Lung (tissue), 12 donors: ENCODE measurements around the gene SLC35C1. TPM values are rescaled to one million over a fixed set of nuclear protein-coding genes. Genes with fewer than 3 reads are reported as not detected.

Experiments used
- ATAC-seq: fragments of 200-7000 bp; cut with Tn5 transposase; one replicate; pipeline ENCODE4 v1.9.1; 2020; ENCODE audit warnings: moderate number of reproducible peaks; ENCODE audit not compliant: insufficient read depth, low FRiP score
- DNase-seq, 3 donors: peaks; one replicate each; pipeline ENCODE4 v3.0.0-alpha.2; 2013 to 2017
- H3K27ac ChIP-seq, 2 donors: one replicate each; pipeline ENCODE4 v1.5.1; 2013; ENCODE audit warnings: mild to moderate bottlenecking in 2 of 2, moderate library complexity in 2 of 2, control low read depth in 1 of 2, inconsistent platforms in 1 of 2, low read depth in 1 of 2, low read length in 1 of 2
- H3K27me3 ChIP-seq, 3 donors: one replicate each; pipeline ENCODE4 v1.5.1; 2013; ENCODE audit warnings: low read length in 2 of 3; ENCODE audit not compliant: control insufficient read depth in 3 of 3, insufficient read depth in 3 of 3
- H3K36me3 ChIP-seq, 4 donors: one replicate each; pipeline ENCODE4 v1.5.1; 2013; ENCODE audit warnings: low read length in 4 of 4, mild to moderate bottlenecking in 1 of 4, moderate library complexity in 1 of 4; ENCODE audit not compliant: control insufficient read depth in 4 of 4, insufficient read depth in 4 of 4
- H3K4me1 ChIP-seq, 5 donors: one replicate each; pipeline ENCODE4 v1.5.1; 2013; ENCODE audit warnings: low read length in 5 of 5, mild to moderate bottlenecking in 2 of 5, moderate library complexity in 1 of 5; ENCODE audit not compliant: control insufficient read depth in 5 of 5, insufficient read depth in 5 of 5
- H3K4me3 ChIP-seq: one replicate; pipeline ENCODE4 v1.5.1; 2013; ENCODE audit warnings: mild to moderate bottlenecking, control low read depth, moderate library complexity
- H3K9ac ChIP-seq, 2 donors: one replicate each; pipeline ENCODE4 v1.5.1; 2013; ENCODE audit warnings: low read length in 2 of 2, control low read depth in 1 of 2; ENCODE audit not compliant: insufficient read depth in 1 of 2
- H3K9me3 ChIP-seq, 4 donors: one replicate each; pipeline ENCODE4 v1.5.1; 2013; ENCODE audit warnings: low read length in 3 of 4, mild to moderate bottlenecking in 1 of 4, moderate library complexity in 1 of 4; ENCODE audit not compliant: control insufficient read depth in 4 of 4, insufficient read depth in 3 of 4
- CTCF ChIP-seq: IDR thresholded peaks from 2 replicates; pipeline ENCODE4 v1.5.1; 2012; ENCODE audit warnings: mild to moderate bottlenecking; ENCODE audit errors: control extremely low read depth, extremely low read depth
- WGBS, 2 donors: extraction: QIAGEN DNeasy Blood & Tissue Kit; methylation state at CpG; one replicate each; pipeline ENCODE4 v1.1.7; 2013; 5-methylcytosine and 5-hydroxymethylcytosine counted together
- polyA plus RNA-seq, 2 donors: library from polyadenylated mRNA; stranded (reverse); fragments of 200-250 nt; gene quantifications; one replicate each; pipeline ENCODE4 v1.2.1, GENCODE V29; 2013
- total RNA-seq, 2 donors: library from RNA; depleted of rRNA in 1 of 2; stranded (reverse); fragments of >200 nt in 1 of 2; gene quantifications; one replicate each; pipeline ENCODE4 v1.2.1, GENCODE V29; 2014 to 2021
- donor health status: control.
- donor health status: control.
- donor health status: Bipolar disorder and iron deficiency.
- donor health status: healthy.
- donor health status: DM: yes; HTN: yes; CAD: no.

The SLC35C1 gene
- total and polyA plus RNA-seq, 4 donors, result 5.4 to 35.9 (median 24.1) TPM

- H3K27me3 ChIP-seq, result no peaks in the 10 kb centered on the region
- H3K36me3 ChIP-seq, result no peaks in the 10 kb centered on the region
- H3K9me3 ChIP-seq, result no peaks in the 10 kb centered on the region
- WGBS, 2 donors, result 53 to 87% methylated on average over 8 of the region's 8 CpGs
- peaks cover 5 to 24% (median 15%) of the 10 kb centered on the region in 5 donors for H3K4me1 ChIP-seq
- DNase-seq (no peak), ATAC-seq (no peak)
- H3K9ac ChIP-seq, result peak overlapping the region; percentile 92 to 94
- TF ChIP-seq CTCF, result no peak
- no peak overlapping the region for H3K4me3 ChIP-seq
- peak overlapping the region; percentile 99 to 100 for H3K27ac ChIP-seq
Measured at GRCh38 chr11:45848654-45849081, 43.7 kb downstream of the SLC35C1 start.

GRCh38 chr11:45850446-45850845, 45.5 kb downstream of the SLC35C1 start:
- ATAC-seq (no peak), DNase-seq (no peak)
- peaks cover 5 to 32% (median 18%) of the 10 kb centered on the region in 5 donors for H3K4me1 ChIP-seq
- no peaks in the 10 kb centered on the region for H3K27me3 ChIP-seq
- no peaks in the 10 kb centered on the region for H3K9me3 ChIP-seq
- H3K4me3 ChIP-seq, result no peak overlapping the region
- no peak overlapping the region for H3K9ac ChIP-seq
- H3K36me3 ChIP-seq, result no peaks in the 10 kb centered on the region
- no peak for TF ChIP-seq CTCF
- WGBS, 2 donors, result 67 to 75% methylated on average over 2 of the region's 2 CpGs
- peak overlapping the region; percentile 27 to 37 for H3K27ac ChIP-seq

- H3K27me3 ChIP-seq, result no peaks in the 10 kb centered on the region
- peaks cover 5 to 31% (median 18%) of the 10 kb centered on the region in 5 donors for H3K4me1 ChIP-seq
- no peak overlapping the region for H3K9ac ChIP-seq
- ATAC-seq (no peak), DNase-seq (no peak)
- TF ChIP-seq CTCF, result no peak
- H3K9me3 ChIP-seq, result no peaks in the 10 kb centered on the region
- WGBS, 2 donors, result 80 to 91% methylated on average over 2 of the region's 2 CpGs
- H3K4me3 ChIP-seq, result no peak overlapping the region
- peak overlapping the region; percentile 37 to 48 for H3K27ac ChIP-seq
- peaks cover 0 to 4% (median 2%) of the 10 kb centered on the region in 4 donors for H3K36me3 ChIP-seq
Measured at GRCh38 chr11:45851228-45851627, 46.3 kb downstream of the SLC35C1 start.
